ENCODE measurements around the gene E2F2.

Gene E2F2

GRCh38 chr1:23481026-23481597 lies 49.9 kb downstream of the E2F2 start:
- DNase-seq: no peak

- no peak for DNase-seq
These were observed 50.6 kb downstream of the E2F2 start for GRCh38 chr1:23480187-23481025.

GRCh38 chr1:23479666-23479941 lies 51.4 kb downstream of the E2F2 start:
- no peak for DNase-seq

DNA sequence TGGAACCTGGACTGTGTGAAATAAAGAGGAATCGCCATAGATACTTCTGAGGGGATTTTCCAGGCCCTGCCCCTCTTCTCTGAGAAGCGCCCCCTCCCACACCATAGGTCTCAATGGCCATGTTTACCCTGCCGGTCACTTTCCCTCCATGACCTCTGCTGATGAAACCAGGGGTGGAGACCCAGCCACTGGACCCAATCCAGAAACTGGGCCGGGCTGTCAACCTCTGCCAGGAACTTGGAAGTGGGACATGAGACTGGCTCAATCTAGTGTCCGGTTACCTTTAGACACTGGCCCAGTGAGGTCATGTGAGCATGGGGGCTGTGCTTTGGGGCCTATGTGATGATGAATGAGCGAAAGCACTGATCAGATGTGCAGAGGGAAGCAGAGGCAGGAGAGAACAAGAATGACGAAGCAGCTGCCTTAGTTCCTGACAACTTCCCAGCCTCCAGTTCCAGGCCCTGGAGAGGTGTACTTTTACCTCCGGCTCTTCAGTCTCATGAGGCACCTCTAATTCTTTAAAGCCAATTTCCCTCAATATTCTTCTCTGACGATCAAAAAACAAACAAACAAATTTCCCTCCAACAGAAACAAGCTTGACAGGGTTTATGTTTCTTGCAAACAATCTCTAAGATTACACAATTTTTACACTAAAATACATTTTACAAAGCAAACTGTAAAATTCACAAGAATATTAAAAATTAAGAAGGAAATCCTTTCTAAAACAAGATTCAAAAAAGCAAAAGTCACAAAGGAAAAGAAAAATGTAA lies 52.0 kb downstream of the E2F2 start:
- no peak for DNase-seq

- no peak for DNase-seq
These were observed 53.5 kb downstream of the E2F2 start for GRCh38 chr1:23477359-23478144.

- DNase-seq: no peak
These were observed 55.4 kb downstream of the E2F2 start for GRCh38 chr1:23475641-23476040.

GRCh38 chr1:23475134-23475628 lies 55.9 kb downstream of the E2F2 start:
- DNase-seq: no peak

- DNase-seq: no peak
These were observed 57.8 kb downstream of the E2F2 start for GRCh38 chr1:23473037-23473800.

- DNase-seq: no peak
These were observed 58.5 kb downstream of the E2F2 start for GRCh38 chr1:23472351-23473036.

GRCh38 chr1:23471473-23472075 lies 59.5 kb downstream of the E2F2 start:
- DNase-seq: no peak

GRCh38 chr1:23470282-23471070 lies 60.6 kb downstream of the E2F2 start:
- no peak for DNase-seq

DNA sequence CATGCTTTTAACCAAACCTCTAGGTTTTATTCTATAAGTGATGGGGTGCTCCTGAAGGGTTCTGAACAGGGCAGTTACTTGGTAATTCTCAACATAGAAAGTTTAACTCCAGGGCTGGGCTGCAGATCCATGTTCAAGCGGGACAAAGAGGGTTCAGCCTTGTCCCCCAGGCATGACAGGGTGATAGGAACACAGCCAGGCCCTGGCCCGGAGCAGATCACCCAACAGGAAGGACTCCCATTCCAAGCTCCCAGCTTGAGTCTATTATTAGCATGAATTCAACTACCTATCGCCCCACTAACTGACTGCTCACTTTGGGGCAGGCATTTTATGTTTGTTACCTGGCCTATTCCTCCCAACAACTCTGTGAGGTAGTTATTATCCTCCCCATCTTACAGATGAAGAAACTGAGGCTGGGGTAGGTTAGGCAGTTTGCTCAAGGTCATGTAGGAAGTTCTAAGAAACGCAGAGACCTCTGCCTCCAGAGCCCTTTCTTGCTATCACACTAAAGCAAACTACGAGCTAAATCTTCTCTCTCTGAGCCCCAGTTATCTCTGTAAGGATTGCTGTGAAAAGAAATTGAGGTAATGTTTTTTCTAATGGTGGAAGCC lies 61.6 kb downstream of the E2F2 start:
- no peak for DNase-seq

DNA sequence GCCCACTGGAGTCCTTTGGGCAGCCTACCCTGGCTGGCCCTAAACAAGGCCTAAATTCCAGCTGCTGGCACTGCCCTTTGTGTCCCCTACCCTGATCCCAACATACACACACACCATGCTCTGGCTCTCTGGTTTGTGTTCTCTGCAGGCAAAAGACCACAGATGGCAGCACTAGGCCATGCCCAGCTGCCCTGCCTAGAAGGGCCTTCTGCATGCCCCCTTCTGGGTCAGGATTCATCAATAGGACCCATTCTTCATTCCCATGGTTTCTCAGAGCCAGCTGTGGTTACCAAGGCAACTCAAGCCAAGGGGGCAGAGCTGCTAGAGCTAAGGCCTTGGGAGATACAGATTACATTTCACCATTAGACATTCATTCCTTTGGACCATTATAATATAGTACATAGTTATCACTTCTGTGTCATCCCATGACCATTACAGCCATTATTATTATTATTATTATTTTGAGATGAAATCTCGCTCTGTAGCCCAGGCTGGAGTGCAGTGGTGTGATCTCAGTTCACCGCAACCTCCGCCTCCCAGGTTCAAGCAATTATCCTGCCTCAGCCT lies 64.5 kb downstream of the E2F2 start:
- DNase-seq: no peak

- DNase-seq: no peak
These were observed 67.7 kb downstream of the E2F2 start for GRCh38 chr1:23463286-23463685.

DNA sequence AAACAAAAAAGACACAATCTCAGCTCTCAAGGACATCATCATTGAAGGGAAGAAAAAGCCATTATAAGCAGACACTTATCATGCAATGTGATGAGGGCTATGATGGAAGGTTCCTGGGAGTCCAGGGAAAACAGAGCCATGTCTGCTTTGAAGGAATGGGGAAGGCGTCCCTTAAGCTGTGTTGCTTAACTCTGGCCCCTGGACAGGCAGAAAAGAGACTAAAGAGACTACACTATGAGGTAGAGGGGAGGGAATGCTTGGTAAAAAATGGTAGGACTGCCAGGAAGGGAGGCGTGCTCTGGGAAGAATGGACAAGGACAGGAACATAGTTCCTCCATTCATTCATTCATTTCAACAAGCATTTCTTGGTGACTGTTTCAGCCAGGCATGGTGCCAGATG lies 68.3 kb downstream of the E2F2 start:
- DNase-seq: no peak

- no peak for DNase-seq
These were observed 70.0 kb downstream of the E2F2 start for GRCh38 chr1:23461050-23461449.

GRCh38 chr1:23460519-23460918 lies 70.5 kb downstream of the E2F2 start:
- DNase-seq: no peak

DNA sequence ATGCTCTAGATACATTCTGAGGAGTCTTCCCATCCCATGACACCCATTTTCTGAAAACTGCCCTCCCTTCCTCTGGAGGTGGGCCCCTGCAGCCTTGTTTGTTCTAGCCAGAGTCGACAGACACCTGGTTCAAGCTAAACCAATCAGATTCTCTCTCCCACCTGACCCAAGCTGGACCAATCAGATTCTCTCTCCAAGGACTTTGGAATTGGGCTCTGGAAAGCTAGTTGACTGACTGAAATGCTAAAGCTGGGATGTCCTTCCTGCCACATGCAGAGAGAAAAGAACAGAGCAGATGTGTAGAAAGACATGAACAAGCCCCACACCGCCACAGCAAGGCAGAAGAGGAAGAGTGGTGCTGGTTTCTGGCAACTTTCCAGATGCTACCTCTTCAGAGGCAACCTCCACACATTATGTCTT lies 71.7 kb downstream of the E2F2 start:
- no peak for DNase-seq

Measured in stimulated activated naive CD4-positive, alpha-beta T cell (primary cell).